GM18498 (cell line): ENCODE results near the gene GLB1L3.
A peak's percentile ranks its signal among the peaks of the same experiment; 100 is the strongest.

Source experiments
- ATAC-seq: cut with Tn5 transposase; IDR thresholded peaks from one replicate; pipeline ENCODE4 v1.9.1; 2021; ENCODE audit warnings: mild to moderate bottlenecking, moderate library complexity; ENCODE audit not compliant: unreplicated experiment

Gene GLB1L3

GRCh38 chr11:134275534-134276395, at the start of gene GLB1L3:
TSS of gene GLB1L3 (plus strand) at chr11:134276379. CDS start at chr11:134276741, 362 bp downstream.
- peak; percentile 82 for ATAC-seq

- no peak for ATAC-seq
Measured at GRCh38 chr11:134226806-134227325, 49.3 kb upstream of the GLB1L3 start.

GRCh38 chr11:134228625-134229024, 47.6 kb upstream of the GLB1L3 start:
- ATAC-seq, result peak; percentile 56

GRCh38 chr11:134229126-134229790, 46.9 kb upstream of the GLB1L3 start:
- no peak for ATAC-seq

- no peak for ATAC-seq
Measured at GRCh38 chr11:134230339-134230738, 45.8 kb upstream of the GLB1L3 start.

GRCh38 chr11:134231958-134232659, 44.1 kb upstream of the GLB1L3 start:
- no peak for ATAC-seq

- no peak for ATAC-seq
Measured at GRCh38 chr11:134233729-134234179, 42.4 kb upstream of the GLB1L3 start.

- no peak for ATAC-seq
Measured at GRCh38 chr11:134235399-134235798, 40.8 kb upstream of the GLB1L3 start.

GRCh38 chr11:134236834-134237556, 39.2 kb upstream of the GLB1L3 start:
- ATAC-seq, result no peak

- no peak for ATAC-seq
Measured at GRCh38 chr11:134237557-134237922, 38.6 kb upstream of the GLB1L3 start.

GRCh38 chr11:134238956-134239355, 37.2 kb upstream of the GLB1L3 start:
- no peak for ATAC-seq

- no peak for ATAC-seq
Measured at GRCh38 chr11:134240592-134240991, 35.6 kb upstream of the GLB1L3 start.

- no peak for ATAC-seq
Measured at GRCh38 chr11:134242376-134242775, 33.8 kb upstream of the GLB1L3 start.

GRCh38 chr11:134243913-134244312, 32.3 kb upstream of the GLB1L3 start:
- ATAC-seq, result no peak

- peak; percentile 80 for ATAC-seq
Measured at GRCh38 chr11:134244593-134244992, 31.6 kb upstream of the GLB1L3 start.

GRCh38 chr11:134245434-134245833, 30.7 kb upstream of the GLB1L3 start:
- ATAC-seq, result no peak

GRCh38 chr11:134246100-134246499, 30.1 kb upstream of the GLB1L3 start:
- no peak for ATAC-seq

GRCh38 chr11:134246678-134247077, 29.5 kb upstream of the GLB1L3 start:
- no peak for ATAC-seq

- no peak for ATAC-seq
Measured at GRCh38 chr11:134248910-134249480, 27.2 kb upstream of the GLB1L3 start.

GRCh38 chr11:134250246-134250645, 25.9 kb upstream of the GLB1L3 start:
- ATAC-seq, result no peak
